Neural progenitor cell (in vitro differentiated cells): ENCODE measurements around the gene IP6K2.
"Not testable (repeated sequence)": the region's sequence is repeated elsewhere in the genome, so short reads cannot be mapped to it uniquely, and the experiment has no call there.

Experiments
- CTCF ChIP-seq: fragments of 200-600 bp; sonication (generic); IDR thresholded peaks from 2 replicates; pipeline ENCODE4 v1.5.1; 2017; ENCODE audit warnings: antibody characterized with exemption, mild to moderate bottlenecking
- EZH2 ChIP-seq: fragments of 200-600 bp; sonication (generic); IDR thresholded peaks from 2 replicates; pipeline ENCODE4 v1.6.1; 2017; ENCODE audit warnings: antibody characterized with exemption, mild to moderate bottlenecking, moderate library complexity
- EZH2phosphoT487 ChIP-seq: fragments of 200-600 bp; sonication (generic); IDR thresholded peaks from 2 replicates; pipeline ENCODE4 v1.6.1; 2017; ENCODE audit warnings: antibody characterized with exemption

- TF ChIP-seq CTCF, EZH2, EZH2phosphoT487: not testable (repeated sequence)
Measured at GRCh38 chr3:48735075-48735767, 18.2 kb upstream of the IP6K2 start.
